Neural cell (in vitro differentiated cells): ENCODE measurements around the gene CAMK2B.

Experiments used
- EP300 ChIP-seq: fragments of 450-650 bp; conservative IDR thresholded peaks from 2 replicates; pipeline ENCODE4 v1.6.1; 2014; ENCODE audit warnings: antibody characterized with exemption, mild to moderate bottlenecking, moderate library complexity; ENCODE audit not compliant: poor library complexity, severe bottlenecking
- EZH2 ChIP-seq: fragments of 200-600, 300-800 bp; shearing (Covaris generic), sonication (generic); IDR thresholded peaks from 2 replicates; pipeline ENCODE4 v1.6.1; 2014; ENCODE audit warnings: antibody characterized with exemption, low read length, borderline replicate concordance, mild to moderate bottlenecking; ENCODE audit not compliant: insufficient read depth, poor library complexity, severe bottlenecking
- POLR2AphosphoS5 ChIP-seq: IDR thresholded peaks from 2 replicates; pipeline ENCODE4 v1.6.1; 2012
- TF ChIP-seq, protein P1 (sequence below): fragments of 450-650 bp; IDR thresholded peaks from 2 replicates; pipeline ENCODE4 v1.5.1; 2014; ENCODE audit warnings: antibody characterized with exemption, mild to moderate bottlenecking, moderate library complexity; ENCODE audit not compliant: poor library complexity, severe bottlenecking

DNA sequence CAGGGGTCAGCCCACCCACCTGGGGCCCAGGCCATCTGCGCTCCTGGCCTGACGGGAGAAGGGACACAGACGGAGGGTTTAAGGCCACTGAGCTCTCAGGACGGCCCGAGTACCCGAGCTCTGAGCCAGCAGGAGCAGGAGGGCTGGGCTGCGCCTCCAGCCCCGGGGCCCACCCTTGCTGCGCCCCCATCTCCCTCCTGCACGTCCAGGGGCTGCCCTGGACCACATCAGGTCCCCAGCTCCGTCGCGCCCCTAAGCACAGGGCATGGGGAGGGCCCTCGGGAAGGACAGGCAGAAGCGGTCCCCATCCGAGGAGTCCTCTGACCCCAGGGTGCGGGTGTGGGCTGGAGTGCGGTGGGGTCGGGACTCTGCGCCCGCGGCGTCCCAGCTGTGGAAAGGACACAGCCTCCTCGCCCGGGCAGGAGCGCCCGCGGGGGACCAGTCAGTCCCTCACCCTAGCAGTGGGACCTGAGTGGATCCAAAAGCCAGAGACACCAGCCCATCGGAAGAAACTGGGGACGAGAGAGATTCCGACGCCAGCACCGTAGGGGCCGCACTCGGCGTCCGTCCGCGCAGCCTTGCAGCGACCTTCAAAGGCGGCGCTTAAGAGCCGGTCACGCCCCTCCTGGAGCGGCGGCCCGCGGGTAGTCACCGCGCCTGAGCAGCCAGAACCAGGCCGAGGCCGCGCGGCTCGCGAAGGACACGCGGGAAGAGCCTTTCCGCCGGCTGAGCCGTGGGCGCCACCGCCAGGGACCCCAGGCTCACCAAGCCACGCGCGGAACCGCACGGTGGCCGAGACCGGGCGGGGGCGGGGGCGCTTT is 15.9 kb downstream of the CAMK2B start:
- TF ChIP-seq, protein P1, sequence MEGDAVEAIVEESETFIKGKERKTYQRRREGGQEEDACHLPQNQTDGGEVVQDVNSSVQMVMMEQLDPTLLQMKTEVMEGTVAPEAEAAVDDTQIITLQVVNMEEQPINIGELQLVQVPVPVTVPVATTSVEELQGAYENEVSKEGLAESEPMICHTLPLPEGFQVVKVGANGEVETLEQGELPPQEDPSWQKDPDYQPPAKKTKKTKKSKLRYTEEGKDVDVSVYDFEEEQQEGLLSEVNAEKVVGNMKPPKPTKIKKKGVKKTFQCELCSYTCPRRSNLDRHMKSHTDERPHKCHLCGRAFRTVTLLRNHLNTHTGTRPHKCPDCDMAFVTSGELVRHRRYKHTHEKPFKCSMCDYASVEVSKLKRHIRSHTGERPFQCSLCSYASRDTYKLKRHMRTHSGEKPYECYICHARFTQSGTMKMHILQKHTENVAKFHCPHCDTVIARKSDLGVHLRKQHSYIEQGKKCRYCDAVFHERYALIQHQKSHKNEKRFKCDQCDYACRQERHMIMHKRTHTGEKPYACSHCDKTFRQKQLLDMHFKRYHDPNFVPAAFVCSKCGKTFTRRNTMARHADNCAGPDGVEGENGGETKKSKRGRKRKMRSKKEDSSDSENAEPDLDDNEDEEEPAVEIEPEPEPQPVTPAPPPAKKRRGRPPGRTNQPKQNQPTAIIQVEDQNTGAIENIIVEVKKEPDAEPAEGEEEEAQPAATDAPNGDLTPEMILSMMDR, result no peak
- no peak for TF ChIP-seq EZH2
- no peak for TF ChIP-seq POLR2AphosphoS5
- no peak for TF ChIP-seq EP300
